GM19397 (cell line): Measurements from ENCODE around the gene EEF1E1.

Experiments
- ATAC-seq: cut with Tn5 transposase; IDR thresholded peaks from one replicate; pipeline ENCODE4 v1.9.1; 2021; ENCODE audit warnings: mild to moderate bottlenecking, moderate library complexity; ENCODE audit not compliant: unreplicated experiment

The EEF1E1 gene

GRCh38 chr6:8088886-8089285 is 13.5 kb downstream of the EEF1E1 start:
- ATAC-seq = no peak

GRCh38 chr6:8087870-8088754 is 14.2 kb downstream of the EEF1E1 start:
- no peak for ATAC-seq

- ATAC-seq = no peak
Observed at GRCh38 chr6:8086755-8087306, 15.5 kb downstream of the EEF1E1 start.

- ATAC-seq = no peak
Observed at GRCh38 chr6:8085053-8085511, 17.3 kb downstream of the EEF1E1 start.

GRCh38 chr6:8084586-8084985 is 17.8 kb downstream of the EEF1E1 start:
- no peak for ATAC-seq

- ATAC-seq = no peak
Observed at GRCh38 chr6:8082954-8083858, 19.1 kb downstream of the EEF1E1 start.

- no peak for ATAC-seq
Observed at GRCh38 chr6:8082572-8082953, 19.8 kb downstream of the EEF1E1 start.

- ATAC-seq = no peak
Observed at GRCh38 chr6:8080362-8081151, 21.8 kb downstream of the EEF1E1 start.

GRCh38 chr6:8079126-8079525 is 23.2 kb downstream of the EEF1E1 start:
- ATAC-seq = no peak

- ATAC-seq = no peak
Observed at GRCh38 chr6:8077991-8078390, 24.4 kb downstream of the EEF1E1 start.

GRCh38 chr6:8075704-8076103 is 26.6 kb downstream of the EEF1E1 start:
- no peak for ATAC-seq

- ATAC-seq = no peak
Observed at GRCh38 chr6:8075185-8075584, 27.2 kb downstream of the EEF1E1 start.

GRCh38 chr6:8074213-8074612 is 28.1 kb downstream of the EEF1E1 start:
- ATAC-seq = no peak

GRCh38 chr6:8073758-8074157 is 28.6 kb downstream of the EEF1E1 start:
- no peak for ATAC-seq

GRCh38 chr6:8070718-8071117 is 31.6 kb downstream of the EEF1E1 start:
- ATAC-seq = no peak

- no peak for ATAC-seq
Observed at GRCh38 chr6:8069631-8070284, 32.6 kb downstream of the EEF1E1 start.

- no peak for ATAC-seq
Observed at GRCh38 chr6:8069151-8069550, 33.2 kb downstream of the EEF1E1 start.

GRCh38 chr6:8066108-8066507 is 36.2 kb downstream of the EEF1E1 start:
- no peak for ATAC-seq

GRCh38 chr6:8065519-8065911 is 36.8 kb downstream of the EEF1E1 start:
- peak; percentile 30 for ATAC-seq
